Adrenal gland (tissue), 12 donors: ENCODE measurements around the gene NUMA1. TPM values are rescaled to one million over a fixed set of nuclear protein-coding genes. Genes with fewer than 3 reads are reported as not detected.
A peak's percentile ranks its signal among the peaks of the same experiment; 100 is the strongest.

Experiments used
- DNase-seq, 7 donors: peaks; one replicate each; pipeline ENCODE4 v3.0.0-alpha.2; 2019 to 2020
- H3K27ac ChIP-seq, 5 donors: fragments of 200-600 bp; sonication (generic) in 4 of 5; 1 replicate in 3 of 5; 2 replicates in 2 of 5; pipeline versions ENCODE4 v1.5.1 to v1.8.0; 2016 to 2020; ENCODE audit warnings: mild to moderate bottlenecking in 1 of 5
- H3K27me3 ChIP-seq: fragments of 200-600 bp; 2 replicates; pipeline ENCODE4 v1.8.0; 2021
- H3K36me3 ChIP-seq, 2 donors: fragments of 200-600 bp; replicated peaks in 1 of 2; 1 replicate in 1 of 2; 2 replicates in 1 of 2; pipeline versions ENCODE4 v1.5.1 to v1.8.0; 2018 to 2022
- H3K4me1 ChIP-seq, 2 donors: fragments of 200-600 bp; replicated peaks in 1 of 2; 1 replicate in 1 of 2; 2 replicates in 1 of 2; pipeline versions ENCODE4 v1.5.1 to v1.8.0; 2018 to 2021
- H3K4me3 ChIP-seq, 4 donors: fragments of 200-600 bp; sonication (generic) in 3 of 4; one replicate each; pipeline ENCODE4 v1.5.1; 2016 to 2018
- H3K9me3 ChIP-seq, 3 donors: fragments of 200-600 bp; sonication (generic) in 1 of 3; replicated peaks in 1 of 3; 1 replicate in 2 of 3; 2 replicates in 1 of 3; pipeline versions ENCODE4 v1.5.1 to v1.8.0; 2016 to 2021
- POLR2A ChIP-seq, 2 donors: fragments of 450-650 bp; IDR thresholded peaks; one replicate each; pipeline ENCODE4 v1.6.1; 2017; ENCODE audit warnings: antibody characterized with exemption in 2 of 2, mild to moderate bottlenecking in 2 of 2, moderate library complexity in 1 of 2
- WGBS, 4 donors: extraction: QIAGEN DNeasy Blood & Tissue Kit in 2 of 4; methylation state at CpG; one replicate each; pipeline versions ENCODE4 v1.1.5 to v1.1.7; 2013 to 2017; 5-methylcytosine and 5-hydroxymethylcytosine counted together
- intact Hi-C, 2 donors: fragments of 100-400 bp; cut with DNase I; formaldehyde crosslinking; loops; one replicate each; pipeline versions ENCODE4 v1.14.1 to v1.15.0; 2022 to 2023
- polyA plus RNA-seq, 3 donors: library from polyadenylated mRNA; stranded (reverse); fragments of 200-250 nt in 2 of 3; fragments of 350-450 nt in 1 of 3; fragmentation: Illumina TruSeq in 1 of 3; extraction: RNeasy Lipid Tissue Mini Kit (QIAGEN cat#74804) in 1 of 3; gene quantifications; one replicate each; pipeline ENCODE4 v1.2.3, GENCODE V29; 2013 to 2014
- total RNA-seq, 9 donors: library from RNA; depleted of rRNA in 4 of 9; stranded (reverse); fragments of >200 nt in 4 of 9; fragments of 120-200 nt in 1 of 9; fragmentation: NEBNext Ultra II Directional in 1 of 9; extraction: Animal tissue kit (Norgen Biotek cat#: 25700) in 1 of 9; gene quantifications; one replicate each; pipeline versions ENCODE4 v1.1.0 to v1.2.4, GENCODE V29; 2013 to 2023
- TF ChIP-seq, protein P1 (sequence below), 6 experiments: fragments of 450-650 bp in 4 of 6; fragments of 200-600 bp in 2 of 6; sonication (generic) in 1 of 6; IDR thresholded peaks; 1 replicate in 5 of 6; 2 replicates in 1 of 6; pipeline versions ENCODE4 v1.5.1 to v1.8.0; 2016 to 2021; ENCODE audit warnings: antibody characterized with exemption in 6 of 6, mild to moderate bottlenecking in 2 of 6, moderate library complexity in 1 of 6
- donor health status: healthy with polysubstance abuse.
- donor health status: Bipolar disorder and iron deficiency.
- donor health status: DM: yes; HTN: yes; CAD: no.
- donor health status: DM: no; HTN: no; CAD: no.
- donor health status: DM: no; HTN: no; CAD: no.
- donor health status: DM: yes; HTN: yes; CAD: no.

Gene NUMA1
- total and polyA plus RNA-seq, 12 donors, result 86.7 to 677 (median 274) TPM

DNA sequence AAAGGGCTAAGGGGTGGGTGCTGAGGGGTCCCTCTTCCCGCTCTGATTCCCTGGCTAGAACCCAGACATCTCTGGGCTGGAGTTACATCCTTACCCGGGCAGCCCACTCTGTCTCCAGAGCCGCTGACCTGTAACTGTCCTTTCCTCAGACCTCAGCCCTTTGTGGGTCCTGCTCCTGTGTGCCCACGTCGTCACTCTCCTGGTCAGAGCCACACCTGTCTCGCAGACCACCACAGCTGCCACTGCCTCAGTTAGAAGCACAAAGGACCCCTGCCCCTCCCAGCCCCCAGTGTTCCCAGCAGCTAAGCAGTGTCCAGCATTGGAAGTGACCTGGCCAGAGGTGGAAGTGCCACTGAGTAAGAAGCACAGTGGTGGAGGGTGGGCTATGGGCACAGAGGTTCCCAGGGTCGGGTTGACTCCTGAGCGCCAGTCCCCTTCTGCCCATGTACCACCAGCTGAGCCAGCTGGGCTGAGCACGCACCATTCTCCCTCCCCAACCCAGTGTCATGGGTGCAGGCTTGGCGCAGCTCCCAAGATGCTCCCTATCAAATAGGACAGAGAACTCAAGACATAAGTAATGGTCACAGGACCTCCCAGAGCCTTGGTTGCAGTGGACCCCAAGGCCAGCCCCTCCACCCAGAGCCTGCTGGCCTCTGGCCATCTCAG, 80.0 kb downstream of the NUMA1 start:
- intact Hi-C loops, result no loop called here
- Histone ChIP-seq H3K27ac (peak overlapping the region; percentile 73 to 97 (median 79)), H3K4me3 (peak overlapping the region in 1 of 4 donors; percentile 37), H3K4me1 (peaks cover 9 to 29% of the 10 kb centered on the region in 2 donors), H3K36me3 (peaks cover 0 to 41% of the 10 kb centered on the region in 2 donors), H3K27me3 (no peaks in the 10 kb centered on the region), H3K9me3 (no peaks in the 10 kb centered on the region)
- WGBS, 4 donors, result 81 to 85% (median 83%) methylated on average over 7 to 10 of the region's 10 CpGs
- peak in 3 of 7 donors; percentile 41 to 65 (median 47) for DNase-seq
- TF ChIP-seq, protein P1, sequence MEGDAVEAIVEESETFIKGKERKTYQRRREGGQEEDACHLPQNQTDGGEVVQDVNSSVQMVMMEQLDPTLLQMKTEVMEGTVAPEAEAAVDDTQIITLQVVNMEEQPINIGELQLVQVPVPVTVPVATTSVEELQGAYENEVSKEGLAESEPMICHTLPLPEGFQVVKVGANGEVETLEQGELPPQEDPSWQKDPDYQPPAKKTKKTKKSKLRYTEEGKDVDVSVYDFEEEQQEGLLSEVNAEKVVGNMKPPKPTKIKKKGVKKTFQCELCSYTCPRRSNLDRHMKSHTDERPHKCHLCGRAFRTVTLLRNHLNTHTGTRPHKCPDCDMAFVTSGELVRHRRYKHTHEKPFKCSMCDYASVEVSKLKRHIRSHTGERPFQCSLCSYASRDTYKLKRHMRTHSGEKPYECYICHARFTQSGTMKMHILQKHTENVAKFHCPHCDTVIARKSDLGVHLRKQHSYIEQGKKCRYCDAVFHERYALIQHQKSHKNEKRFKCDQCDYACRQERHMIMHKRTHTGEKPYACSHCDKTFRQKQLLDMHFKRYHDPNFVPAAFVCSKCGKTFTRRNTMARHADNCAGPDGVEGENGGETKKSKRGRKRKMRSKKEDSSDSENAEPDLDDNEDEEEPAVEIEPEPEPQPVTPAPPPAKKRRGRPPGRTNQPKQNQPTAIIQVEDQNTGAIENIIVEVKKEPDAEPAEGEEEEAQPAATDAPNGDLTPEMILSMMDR (IDR thresholded peaks at IDR 0.05), result no peak
- TF ChIP-seq POLR2A (IDR thresholded peaks at IDR 0.05), result no peak

DNA sequence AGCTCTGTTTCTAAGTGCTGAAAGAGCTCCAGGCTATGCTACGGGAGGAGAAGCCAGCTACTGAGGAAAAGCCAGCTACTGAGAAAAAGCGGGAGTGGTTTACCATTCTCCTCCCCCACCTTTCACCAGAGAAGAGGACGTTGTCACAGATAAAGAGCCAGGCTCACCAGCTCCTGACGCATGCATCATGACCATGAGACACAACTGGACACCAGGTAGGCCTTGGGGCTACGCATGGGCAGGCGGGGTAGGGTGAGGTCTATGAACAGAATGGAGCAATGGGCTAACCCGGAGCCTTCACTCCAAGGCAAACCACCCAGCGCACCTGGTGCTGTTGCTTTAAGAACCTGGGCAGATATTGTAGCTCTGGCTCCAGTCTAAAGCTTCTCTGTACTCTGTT, 80.5 kb downstream of the NUMA1 start:
- H3K27ac ChIP-seq, result peak overlapping the region; percentile 73 to 97 (median 79)
- peak; percentile 75 to 94 (median 89) for DNase-seq
- H3K9me3 ChIP-seq, result no peaks in the 10 kb centered on the region
- TF ChIP-seq, protein P1 (IDR thresholded peaks at IDR 0.05), result no peak
- TF ChIP-seq POLR2A (IDR thresholded peaks at IDR 0.05), result peak in 1 of 2 donors; percentile 41
- H3K4me1 ChIP-seq, result peaks cover 9 to 29% of the 10 kb centered on the region in 2 donors
- WGBS, 4 donors, result 30 to 51% (median 41%) methylated on average over 6 to 8 of the region's 8 CpGs
- H3K4me3 ChIP-seq, result peak overlapping the region in 1 of 4 donors; percentile 37
- intact Hi-C loops, result no loop called here
- peaks cover 0 to 36% of the 10 kb centered on the region in 2 donors for H3K36me3 ChIP-seq
- H3K27me3 ChIP-seq, result no peaks in the 10 kb centered on the region

DNA sequence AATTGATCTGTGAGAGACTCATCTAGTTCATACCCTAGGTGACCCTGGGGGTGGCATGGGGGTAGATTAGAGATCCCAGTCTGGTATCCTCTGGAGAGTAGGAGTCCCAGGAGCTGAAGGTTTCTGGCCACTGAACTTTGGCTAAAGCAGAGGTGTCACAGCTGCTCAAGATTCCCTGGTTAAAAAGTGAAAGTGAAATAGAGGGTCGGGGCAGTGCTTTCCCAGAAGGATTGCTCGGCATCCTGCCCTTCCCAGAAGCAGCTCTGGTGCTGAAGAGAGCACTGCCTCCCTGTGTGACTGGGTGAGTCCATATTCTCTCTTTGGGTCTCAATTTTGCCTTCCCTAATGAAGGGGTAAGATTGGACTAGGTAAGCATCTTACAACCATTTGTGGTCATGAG, 81.0 kb downstream of the NUMA1 start:
- Histone ChIP-seq H3K36me3 (peaks cover 0 to 32% of the 10 kb centered on the region in 2 donors), H3K4me1 (peaks cover 9 to 29% of the 10 kb centered on the region in 2 donors), H3K27ac (peak overlapping the region; percentile 73 to 97 (median 79)), H3K27me3 (no peaks in the 10 kb centered on the region), H3K4me3 (peak overlapping the region in 1 of 4 donors; percentile 37), H3K9me3 (no peaks in the 10 kb centered on the region)
- intact Hi-C loops, result no loop called here
- WGBS, 4 donors, result 0 to 22% (median 12%) methylated on average over 2 of the region's 2 CpGs
- no peak for TF ChIP-seq POLR2A (IDR thresholded peaks at IDR 0.05)
- DNase-seq, result peak in 5 of 7 donors; percentile 60 to 74 (median 71)

DNA sequence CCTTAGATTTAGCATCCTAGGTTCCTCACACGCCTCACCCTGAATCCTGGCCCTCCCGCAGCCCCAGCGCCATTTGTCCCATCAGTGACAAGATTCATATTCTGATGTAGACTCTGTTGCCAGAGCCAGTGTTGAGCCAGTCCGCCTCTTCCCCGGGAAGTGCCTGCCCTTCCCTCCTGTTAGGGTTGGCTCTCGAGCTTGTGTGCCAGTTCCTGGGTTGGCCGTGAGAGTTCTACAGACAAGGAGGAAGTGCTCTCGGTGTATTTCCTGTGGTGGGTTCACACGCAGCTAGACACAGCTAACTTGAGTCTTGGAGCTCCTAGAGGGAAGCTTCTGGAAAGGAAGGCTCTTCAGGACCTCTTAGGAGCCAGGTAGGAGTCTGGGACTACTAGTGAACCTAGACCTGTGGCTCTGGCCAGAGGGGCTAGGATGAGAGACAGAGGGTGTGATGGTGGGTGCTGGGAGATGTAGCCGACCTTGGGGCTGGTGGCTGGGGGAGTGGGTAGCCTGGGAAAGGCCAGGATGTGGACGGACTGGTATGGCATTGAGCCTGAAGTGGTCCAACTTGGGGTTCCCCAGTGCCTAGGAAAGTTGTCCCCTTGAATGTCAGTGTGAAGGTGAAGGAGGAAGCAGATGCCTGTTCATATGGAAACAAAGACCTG, 81.6 kb downstream of the NUMA1 start, which contains the start of gene IL18BP:
Gene IL18BP (plus strand): TSS at position 261 of the 662 bp plus-strand sequence. CDS start 1,076 bp downstream, outside the sequence.
- Histone ChIP-seq H3K27me3 (no peaks in the 10 kb centered on the region), H3K36me3 (peaks cover 0 to 26% of the 10 kb centered on the region in 2 donors), H3K4me3 (peak within 1 kb of the TSS in 1 of 4 donors; percentile 37), H3K27ac (peak within 1 kb of the TSS; percentile 73 to 97 (median 79)), H3K4me1 (peaks cover 9 to 29% of the 10 kb centered on the region in 2 donors), H3K9me3 (no peaks in the 10 kb centered on the region)
- TF ChIP-seq, protein P1 (IDR thresholded peaks at IDR 0.05), result no peak
- no peak for TF ChIP-seq POLR2A (IDR thresholded peaks at IDR 0.05)
- WGBS, 4 donors, result 73 to 84% (median 75%) methylated on average over 7 to 11 of the region's 11 CpGs
- intact Hi-C loops, result no loop called here
- peak in 4 of 7 donors; percentile 52 to 66 (median 58) for DNase-seq
